ENCODE data around the gene ACVRL1. TPM values are rescaled to one million over a fixed set of nuclear protein-coding genes. Genes with fewer than 3 reads are reported as not detected.

The ACVRL1 gene
- total and polyA plus RNA-seq, 7 donors: 12.5 to 113 (median 64.0) TPM

DNA sequence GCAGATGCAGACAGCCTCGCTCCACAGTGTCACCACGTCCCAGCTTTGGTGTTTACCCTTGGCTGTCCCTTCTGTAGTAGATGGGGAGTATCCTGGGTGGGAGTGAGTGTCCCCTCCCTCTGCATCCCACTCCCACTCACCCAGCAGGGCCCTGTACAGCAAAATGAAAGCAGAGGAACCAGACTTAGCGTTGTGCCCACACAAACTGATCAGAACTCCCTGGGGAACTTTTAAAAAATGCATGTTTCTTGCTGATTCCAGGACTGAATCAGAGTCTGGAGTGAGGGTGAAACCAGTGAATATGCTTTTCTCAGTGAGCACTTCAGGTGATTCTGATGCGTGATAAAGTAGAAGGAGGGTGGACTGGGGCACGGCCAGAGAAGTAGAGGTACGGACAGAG lies 2.9 kb downstream of the ACVRL1 start:
- TF ChIP-seq POLR2A (IDR thresholded peaks at IDR 0.05) (no peak), EP300 (IDR thresholded peaks at IDR 0.05) (no peak), POLR2AphosphoS5 (IDR thresholded peaks at IDR 0.05) (no peak)
- TF ChIP-seq, protein P1, sequence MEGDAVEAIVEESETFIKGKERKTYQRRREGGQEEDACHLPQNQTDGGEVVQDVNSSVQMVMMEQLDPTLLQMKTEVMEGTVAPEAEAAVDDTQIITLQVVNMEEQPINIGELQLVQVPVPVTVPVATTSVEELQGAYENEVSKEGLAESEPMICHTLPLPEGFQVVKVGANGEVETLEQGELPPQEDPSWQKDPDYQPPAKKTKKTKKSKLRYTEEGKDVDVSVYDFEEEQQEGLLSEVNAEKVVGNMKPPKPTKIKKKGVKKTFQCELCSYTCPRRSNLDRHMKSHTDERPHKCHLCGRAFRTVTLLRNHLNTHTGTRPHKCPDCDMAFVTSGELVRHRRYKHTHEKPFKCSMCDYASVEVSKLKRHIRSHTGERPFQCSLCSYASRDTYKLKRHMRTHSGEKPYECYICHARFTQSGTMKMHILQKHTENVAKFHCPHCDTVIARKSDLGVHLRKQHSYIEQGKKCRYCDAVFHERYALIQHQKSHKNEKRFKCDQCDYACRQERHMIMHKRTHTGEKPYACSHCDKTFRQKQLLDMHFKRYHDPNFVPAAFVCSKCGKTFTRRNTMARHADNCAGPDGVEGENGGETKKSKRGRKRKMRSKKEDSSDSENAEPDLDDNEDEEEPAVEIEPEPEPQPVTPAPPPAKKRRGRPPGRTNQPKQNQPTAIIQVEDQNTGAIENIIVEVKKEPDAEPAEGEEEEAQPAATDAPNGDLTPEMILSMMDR (IDR thresholded peaks at IDR 0.05): no peak
- 80 to 88% methylated on average over 6 of the region's 6 CpGs for WGBS, 2 donors
- H3K4me1 ChIP-seq: peaks cover 0 to 40% (median 30%) of the 10 kb centered on the region in 4 donors
- no peaks in the 10 kb centered on the region for H3K9me3 ChIP-seq
- DNase-seq: peak; percentile 17
- no peaks in the 10 kb centered on the region for H3K36me3 ChIP-seq
- peak overlapping the region; percentile 19 to 90 (median 42) for H3K27ac ChIP-seq
- intact Hi-C loops (cut with DNase I): no loop called here
- H3K4me3 ChIP-seq: no peak overlapping the region
- H3K27me3 ChIP-seq: peaks cover 14 to 40% (median 18%) of the 10 kb centered on the region in 3 donors

DNA sequence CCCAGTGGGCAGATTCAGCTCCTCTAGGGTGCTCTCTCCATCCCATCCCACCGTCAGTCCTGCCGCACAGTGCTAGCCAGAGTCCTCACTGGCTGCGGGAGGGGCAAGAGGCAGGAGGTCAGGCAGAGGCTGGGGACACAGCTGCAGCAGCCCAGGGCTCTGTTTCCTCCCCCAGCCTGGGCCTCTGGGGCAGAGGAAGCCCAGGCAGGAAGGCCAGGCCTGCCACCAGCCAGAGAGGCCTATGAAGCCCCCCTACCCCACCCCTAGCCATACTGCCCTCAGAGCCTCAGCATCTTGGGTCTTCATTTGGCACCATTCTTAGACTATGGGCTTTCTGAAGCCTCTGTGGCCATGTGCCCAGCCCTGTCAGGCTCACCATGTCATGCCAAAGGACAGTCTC lies 3.4 kb downstream of the ACVRL1 start:
- 70 to 79% methylated on average over 3 of the region's 3 CpGs for WGBS, 2 donors
- Histone ChIP-seq H3K27me3 (peaks cover 14 to 40% (median 18%) of the 10 kb centered on the region in 3 donors), H3K36me3 (peaks cover 0 to 2% (median 0%) of the 10 kb centered on the region in 4 donors), H3K4me1 (peaks cover 0 to 40% (median 30%) of the 10 kb centered on the region in 4 donors), H3K4me3 (no peak overlapping the region), H3K27ac (peak overlapping the region; percentile 19 to 90 (median 42)), H3K9me3 (no peaks in the 10 kb centered on the region)
- TF ChIP-seq POLR2AphosphoS5 (IDR thresholded peaks at IDR 0.05) (no peak), EP300 (IDR thresholded peaks at IDR 0.05) (no peak), POLR2A (IDR thresholded peaks at IDR 0.05) (no peak)
- TF ChIP-seq, protein P1 (IDR thresholded peaks at IDR 0.05): no peak
- DNase-seq: peak; percentile 69
- intact Hi-C loops (cut with DNase I): no loop called here

DNA sequence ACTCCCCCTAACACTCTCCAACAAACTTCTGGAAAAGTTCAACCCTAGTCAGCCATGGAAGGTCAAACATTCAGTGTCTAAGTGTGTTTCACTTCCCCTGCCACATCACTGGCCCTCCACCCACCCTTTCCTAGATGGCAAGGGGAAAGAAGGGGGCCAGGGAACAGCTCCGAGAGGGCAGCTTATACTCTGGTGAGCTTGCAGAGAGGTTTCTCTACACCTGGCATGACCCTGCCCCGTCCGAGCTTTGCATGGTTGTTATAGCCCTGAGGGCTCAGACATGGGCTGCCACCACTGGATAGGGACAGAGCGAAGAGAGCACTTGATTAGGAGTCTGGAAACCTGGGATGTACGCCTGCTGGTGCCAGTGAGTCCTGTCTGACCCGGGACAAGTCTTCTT lies 4.0 kb downstream of the ACVRL1 start:
- Histone ChIP-seq H3K36me3 (peaks cover 0 to 8% (median 0%) of the 10 kb centered on the region in 4 donors), H3K4me3 (no peak overlapping the region), H3K4me1 (peaks cover 0 to 34% (median 27%) of the 10 kb centered on the region in 4 donors), H3K27me3 (peaks cover 14 to 37% (median 18%) of the 10 kb centered on the region in 3 donors), H3K9me3 (no peaks in the 10 kb centered on the region), H3K27ac (peak overlapping the region; percentile 19 to 90 (median 42))
- peak; percentile 57 for DNase-seq
- WGBS, 2 donors: 77 to 78% methylated on average over 6 of the region's 6 CpGs
- intact Hi-C loops (cut with DNase I): no loop called here
- TF ChIP-seq, protein P1 (IDR thresholded peaks at IDR 0.05): no peak
- no peak for TF ChIP-seq POLR2AphosphoS5 (IDR thresholded peaks at IDR 0.05)
- no peak for TF ChIP-seq EP300 (IDR thresholded peaks at IDR 0.05)
- TF ChIP-seq POLR2A (IDR thresholded peaks at IDR 0.05): no peak

DNA sequence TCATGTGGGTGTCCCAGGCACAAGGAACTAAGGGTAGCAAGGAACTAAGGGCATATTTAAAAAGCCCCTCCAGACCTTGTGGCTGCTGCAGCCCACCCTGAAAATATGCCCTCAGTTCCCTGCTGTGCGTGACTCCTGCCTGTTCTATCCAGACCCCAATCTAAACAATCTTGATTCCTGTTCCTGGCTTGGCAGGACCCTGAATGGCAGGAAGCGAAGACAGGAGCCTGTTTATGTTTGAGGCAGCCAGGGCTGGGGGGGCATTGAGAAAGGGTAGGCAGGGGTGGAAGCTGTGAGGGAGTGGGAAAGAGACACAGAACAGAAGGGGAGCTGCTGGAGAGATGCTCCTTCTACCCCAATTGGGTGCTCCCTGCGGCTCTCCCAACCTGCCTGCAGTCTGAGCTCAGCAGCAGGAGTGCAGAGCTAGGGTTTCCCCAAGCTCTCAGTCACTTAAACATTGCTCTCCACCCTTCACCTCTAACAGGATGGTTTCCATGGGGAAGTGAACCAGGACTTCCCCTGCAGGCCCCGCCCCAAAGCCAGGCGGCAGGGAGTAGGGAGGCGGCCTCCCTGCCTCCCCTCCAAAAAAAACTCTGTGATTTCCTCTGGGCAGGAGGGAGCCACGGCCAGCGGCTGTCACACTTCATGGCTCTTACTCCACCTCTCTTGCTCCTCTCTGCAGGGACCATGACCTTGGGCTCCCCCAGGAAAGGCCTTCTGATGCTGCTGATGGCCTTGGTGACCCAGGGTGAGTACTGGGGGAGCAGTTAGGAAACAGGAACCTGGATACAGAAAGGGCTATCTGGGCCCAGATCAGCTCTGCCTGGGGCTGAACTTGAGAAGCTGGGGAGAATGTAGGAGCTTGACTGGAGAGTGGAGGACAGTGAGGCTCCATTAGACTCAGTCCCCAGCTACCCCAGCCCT lies 4.7 kb downstream of the ACVRL1 start:
- Histone ChIP-seq H3K9me3 (no peaks in the 10 kb centered on the region), H3K4me1 (peaks cover 0 to 27% (median 20%) of the 10 kb centered on the region in 4 donors), H3K36me3 (peaks cover 0 to 9% (median 0%) of the 10 kb centered on the region in 4 donors), H3K27me3 (peaks cover 6 to 30% (median 13%) of the 10 kb centered on the region in 3 donors), H3K27ac (peak overlapping the region; percentile 23 to 90 (median 42)), H3K4me3 (peak overlapping the region in 2 of 4 donors; percentile 2 to 19)
- TF ChIP-seq EP300 (IDR thresholded peaks at IDR 0.05) (no peak), POLR2A (IDR thresholded peaks at IDR 0.05) (no peak), POLR2AphosphoS5 (IDR thresholded peaks at IDR 0.05) (peak in 1 of 4 donors; percentile 17)
- TF ChIP-seq, protein P1 (IDR thresholded peaks at IDR 0.05): no peak
- 31 to 50% methylated on average over 8 of the region's 8 CpGs for WGBS, 2 donors
- intact Hi-C loops (cut with DNase I): no loop called here
- DNase-seq: peak; percentile 72
